NCI-H510A (cell line): ENCODE data around the gene DNAJB8.

Source experiments
- DNase-seq: peaks from one replicate; lab custom pipeline; 2025; lab: John Stamatoyannopoulos, UW

Gene DNAJB8

GRCh38 chr3:128463771-128464170 is 2.9 kb downstream of the DNAJB8 start:
- no peak for DNase-seq

GRCh38 chr3:128463354-128463753 is 3.3 kb downstream of the DNAJB8 start:
- DNase-seq: no peak

DNA sequence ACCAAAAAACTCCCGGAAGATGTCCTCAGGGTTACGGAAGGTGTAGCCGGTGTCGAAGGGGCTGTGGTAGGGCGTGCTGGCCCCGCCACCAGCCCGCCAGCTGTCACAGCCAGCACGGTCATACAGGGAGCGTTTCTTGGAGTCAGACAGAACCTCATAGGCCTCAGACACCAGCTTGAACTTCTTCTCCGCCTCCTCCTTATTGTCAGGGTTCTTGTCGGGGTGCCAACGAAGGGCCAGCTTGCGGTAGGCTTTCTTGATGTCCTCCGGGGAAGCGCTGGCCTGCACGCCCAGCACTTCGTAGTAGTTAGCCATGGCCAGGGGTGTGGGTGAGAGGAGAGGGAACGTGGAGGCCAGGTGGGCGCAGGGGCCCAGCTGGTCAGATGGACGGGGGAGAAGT is 3.8 kb downstream of the DNAJB8 start:
- DNase-seq: no peak

DNA sequence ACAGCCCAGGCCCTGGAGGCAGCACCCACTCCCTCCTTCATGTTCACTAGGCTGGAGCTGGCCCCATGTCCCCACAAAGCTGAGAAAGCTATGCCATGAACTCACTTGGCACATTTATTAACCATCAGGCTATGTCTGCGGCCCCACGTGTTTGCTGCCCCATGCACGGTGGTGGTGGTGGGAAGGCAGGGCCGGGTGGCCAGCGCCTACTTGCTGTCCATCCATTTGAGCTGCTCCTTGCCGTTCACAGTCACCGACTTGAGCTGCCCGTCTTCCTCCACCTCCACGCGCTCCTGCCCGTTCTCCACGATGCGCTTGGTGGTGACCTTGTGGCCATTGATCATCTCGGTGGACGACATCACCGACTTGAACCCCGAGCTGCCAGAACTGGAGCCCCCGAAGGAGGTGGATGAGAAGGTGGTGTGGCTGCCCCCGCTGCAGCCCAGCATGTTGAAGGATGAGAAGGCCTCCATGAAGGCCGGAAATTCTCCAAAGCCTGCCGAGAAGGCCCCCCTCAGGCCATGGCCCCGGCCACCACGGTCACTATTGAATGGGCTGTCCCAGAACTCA is 4.3 kb downstream of the DNAJB8 start:
- no peak for DNase-seq

DNA sequence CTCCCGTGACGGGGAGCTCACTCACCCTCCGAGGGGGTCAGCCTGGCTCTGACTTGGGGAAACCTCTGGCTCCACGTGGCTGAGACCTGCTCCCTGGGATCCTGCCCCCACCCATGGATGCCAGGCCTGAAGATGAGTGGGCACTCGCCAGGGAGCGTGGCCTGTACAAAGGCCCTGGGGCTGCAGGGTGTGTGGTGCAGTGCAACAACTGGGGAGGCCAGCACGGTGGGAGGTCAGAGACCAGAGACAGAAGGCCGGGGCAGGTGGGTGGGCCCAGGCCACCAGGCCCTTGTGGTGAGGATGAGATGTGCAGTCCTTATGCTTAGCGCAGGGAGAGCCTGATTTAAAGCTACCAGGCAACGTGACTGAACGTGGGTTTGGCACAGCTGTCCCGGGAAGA is 5.0 kb downstream of the DNAJB8 start:
- no peak for DNase-seq

- DNase-seq: no peak
Observed at GRCh38 chr3:128459461-128459820, 7.2 kb downstream of the DNAJB8 start.

DNA sequence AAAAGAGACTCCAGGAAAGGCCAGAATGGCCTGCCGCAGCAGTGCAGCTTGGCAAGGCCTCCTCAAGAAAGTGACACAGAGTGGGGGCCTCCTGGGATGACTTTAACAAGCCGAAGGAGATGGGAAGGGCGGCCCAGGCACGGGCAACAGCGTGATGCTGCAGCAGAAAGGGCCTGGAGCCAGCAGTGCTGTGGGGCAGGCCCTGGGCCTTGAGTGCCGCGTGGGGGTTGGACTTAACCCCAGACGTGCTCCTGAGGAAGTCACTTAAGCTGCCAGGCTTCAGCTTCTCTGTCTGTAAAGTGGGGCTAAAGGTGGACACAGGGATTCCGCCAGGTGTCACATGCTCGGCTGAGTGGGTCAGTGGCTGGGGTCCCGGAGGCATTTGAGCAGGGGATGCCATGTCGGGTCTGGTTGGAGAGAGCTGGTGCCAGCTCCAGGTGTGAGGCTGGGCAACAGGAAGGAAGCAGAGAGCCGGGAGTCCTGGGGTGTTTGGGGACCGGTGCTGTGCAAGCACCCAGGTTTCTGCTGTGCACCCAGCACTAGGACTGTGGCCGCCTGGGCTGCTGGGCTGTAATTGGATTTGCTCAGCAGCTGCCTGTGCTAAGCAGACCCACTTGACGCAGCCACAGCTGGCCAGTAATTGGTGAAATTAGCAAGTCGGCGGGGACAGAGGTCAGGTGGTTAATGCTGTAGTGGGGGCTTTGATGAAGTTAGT is 7.8 kb downstream of the DNAJB8 start:
- no peak for DNase-seq

DNA sequence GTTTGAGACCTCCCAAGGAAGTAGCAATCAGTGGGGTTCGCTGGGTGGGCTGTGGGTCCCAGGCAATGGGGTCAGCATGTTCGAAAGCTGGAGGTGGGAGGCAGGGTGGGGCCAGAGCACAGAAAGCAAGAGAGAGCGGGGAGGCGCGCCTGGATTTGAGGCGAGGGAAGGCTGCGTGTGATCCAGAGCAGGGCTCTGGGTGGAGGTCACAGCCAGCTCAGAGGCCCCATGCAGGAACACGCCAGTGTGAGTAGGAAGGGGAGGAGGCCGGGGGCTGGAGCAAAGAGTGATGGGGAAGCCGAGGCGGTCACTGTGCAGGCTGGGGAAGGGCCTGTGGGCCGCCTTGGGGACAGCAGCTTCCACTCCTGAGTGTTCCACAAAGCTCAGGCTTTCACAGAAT is 8.8 kb downstream of the DNAJB8 start:
- DNase-seq: no peak

- DNase-seq: no peak
Observed at GRCh38 chr3:128456776-128457715, 9.6 kb downstream of the DNAJB8 start.

DNA sequence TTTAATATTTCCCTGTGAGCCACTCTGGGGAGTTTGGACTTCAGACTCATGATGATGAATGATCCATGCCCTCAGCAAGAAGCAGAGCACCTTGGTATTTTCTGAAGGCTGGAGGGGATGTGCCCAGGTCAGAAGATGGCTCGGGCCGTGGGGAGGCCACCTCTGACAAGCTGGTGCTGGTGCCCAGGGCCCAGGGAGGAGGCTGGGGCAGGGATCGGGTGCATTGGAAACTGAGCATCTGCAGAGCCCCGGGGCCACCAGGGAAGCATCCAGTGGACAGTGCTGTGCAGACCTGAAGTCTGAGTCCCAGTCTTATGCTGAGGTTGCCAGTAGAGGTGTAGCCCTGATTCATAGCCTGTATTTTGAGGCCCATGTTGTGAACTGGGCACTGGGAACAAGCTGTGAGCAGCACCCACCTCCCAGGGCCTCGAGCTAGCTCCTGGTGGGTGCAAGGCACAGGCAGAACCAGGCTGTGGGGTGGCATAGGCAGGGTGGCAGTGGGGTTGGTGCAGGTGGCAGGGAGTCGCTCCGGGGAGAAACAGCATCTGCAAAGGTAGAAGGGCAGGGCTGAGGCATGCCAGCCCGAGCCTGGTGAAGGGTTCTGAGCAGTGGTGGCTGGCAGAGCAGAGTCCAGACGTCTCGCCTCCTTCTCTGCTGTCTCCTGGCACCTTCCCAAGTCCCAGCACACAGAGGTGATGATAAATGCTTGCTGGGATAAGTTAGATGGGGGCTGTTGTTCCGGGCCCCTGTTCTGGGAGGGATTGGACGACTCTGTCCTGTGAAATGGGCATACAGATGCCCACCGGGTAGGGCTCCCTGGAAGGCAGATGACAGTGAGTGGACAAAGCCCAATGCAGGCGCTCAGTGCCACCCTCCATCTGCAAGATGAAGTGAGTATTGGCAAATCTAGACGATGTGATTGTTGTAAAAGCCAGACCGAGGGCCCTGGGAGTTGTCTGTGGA is 10.6 kb downstream of the DNAJB8 start:
- DNase-seq: no peak

DNA sequence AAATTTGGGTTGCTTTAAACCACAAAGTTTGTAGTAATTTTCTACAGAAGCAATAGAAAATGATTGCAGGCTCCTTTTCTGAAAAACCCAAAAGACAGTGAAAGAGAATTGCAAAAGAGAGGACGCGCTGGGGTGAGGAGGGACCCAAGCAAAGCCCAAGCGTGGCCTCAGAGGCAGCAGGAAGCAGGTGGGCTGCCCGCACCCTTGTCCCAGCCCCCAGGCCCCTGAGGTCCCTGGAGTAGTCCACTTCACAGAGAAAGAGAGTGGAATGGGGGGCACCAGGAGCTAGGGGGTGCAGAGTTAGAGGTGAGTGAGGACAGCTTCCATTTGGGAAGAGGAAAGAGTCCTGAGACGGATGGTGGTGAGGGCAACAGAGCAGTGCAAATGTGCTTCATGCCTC is 11.6 kb downstream of the DNAJB8 start:
- no peak for DNase-seq

- DNase-seq: no peak
Observed at GRCh38 chr3:128454310-128454618, 12.4 kb downstream of the DNAJB8 start.

DNA sequence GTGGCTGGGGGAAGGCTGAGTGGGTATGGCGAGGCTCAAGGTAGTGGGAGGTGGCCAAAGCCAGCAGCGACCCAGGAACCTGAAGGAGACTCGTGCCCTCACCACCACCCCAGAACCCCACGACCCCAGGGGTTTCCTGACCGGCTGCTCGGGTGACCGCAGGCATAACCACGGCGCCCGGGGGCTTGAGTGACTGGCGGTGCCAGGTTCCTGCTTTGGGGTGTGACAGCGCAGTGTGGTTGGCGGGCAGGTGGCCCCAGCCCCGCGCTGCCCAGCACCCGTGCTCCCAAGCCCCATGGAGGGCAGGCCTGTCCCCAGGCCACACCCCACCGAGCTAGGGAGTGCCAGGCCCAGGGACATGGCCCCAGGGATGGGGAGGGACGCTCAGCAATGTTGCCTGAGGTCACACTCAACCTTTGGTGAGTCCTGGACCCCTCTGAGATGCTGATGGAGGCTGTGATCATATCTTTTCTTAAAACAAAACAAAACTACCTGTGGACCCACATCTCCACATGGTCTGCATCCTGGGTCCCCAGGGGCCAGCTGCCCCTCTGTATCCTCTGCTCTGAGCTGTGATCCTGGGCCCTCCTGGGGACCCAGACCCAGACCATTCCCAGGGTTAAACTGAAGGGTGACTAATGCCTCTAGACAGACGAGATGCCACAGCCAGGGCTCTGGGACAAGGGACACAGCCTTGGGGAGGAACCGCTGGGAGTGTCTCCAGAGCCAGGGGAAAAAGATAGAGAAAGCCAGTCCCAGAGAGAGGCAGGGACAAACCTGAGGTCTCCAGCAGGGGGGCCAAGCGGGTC is 13.0 kb downstream of the DNAJB8 start:
- no peak for DNase-seq

GRCh38 chr3:128452678-128453275 is 13.9 kb downstream of the DNAJB8 start:
- no peak for DNase-seq

GRCh38 chr3:128452120-128452519 is 14.6 kb downstream of the DNAJB8 start:
- no peak for DNase-seq

- no peak for DNase-seq
Observed at GRCh38 chr3:128449111-128449638, 17.5 kb downstream of the DNAJB8 start.

DNA sequence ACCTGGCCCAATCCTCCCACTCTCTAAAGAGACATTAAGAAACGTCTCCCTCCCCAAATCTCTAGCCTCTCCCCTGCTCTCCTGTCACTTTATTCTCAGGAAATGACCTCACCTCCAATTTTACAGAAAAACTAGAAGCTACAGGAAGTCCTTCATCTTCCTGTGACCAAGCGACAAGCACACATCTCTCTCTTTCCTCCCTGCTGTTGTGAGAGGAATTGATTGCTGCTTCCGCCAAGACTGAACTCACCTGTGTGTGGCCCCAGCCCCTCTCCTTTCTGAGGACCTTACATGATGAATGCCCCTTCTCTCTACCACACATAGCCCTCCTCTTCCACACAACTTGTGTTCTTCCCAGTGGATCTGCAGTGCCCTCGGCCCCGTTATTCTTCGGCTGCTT is 18.2 kb downstream of the DNAJB8 start:
- no peak for DNase-seq

DNA sequence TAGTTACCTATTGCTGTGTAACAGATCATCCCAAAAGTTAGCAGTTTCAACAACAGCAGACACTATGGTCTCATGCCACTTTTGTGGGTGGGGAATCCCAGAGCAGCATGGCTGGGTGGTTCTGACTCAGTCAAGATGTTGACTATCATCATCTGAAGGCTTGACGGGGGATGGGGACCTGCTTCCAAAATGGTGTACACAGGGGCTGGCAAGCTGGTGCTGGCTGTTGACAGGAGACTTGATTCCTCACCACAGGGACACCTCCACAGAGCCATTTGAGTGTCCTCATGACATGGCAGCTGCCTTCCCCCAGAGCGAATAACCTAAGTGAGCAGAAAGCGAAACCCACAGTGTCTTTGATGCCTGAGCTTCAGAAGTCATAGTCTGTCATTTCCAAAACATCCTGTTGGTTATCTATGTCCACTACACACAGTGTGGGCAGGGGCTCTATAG is 19.1 kb downstream of the DNAJB8 start:
- DNase-seq: no peak

DNA sequence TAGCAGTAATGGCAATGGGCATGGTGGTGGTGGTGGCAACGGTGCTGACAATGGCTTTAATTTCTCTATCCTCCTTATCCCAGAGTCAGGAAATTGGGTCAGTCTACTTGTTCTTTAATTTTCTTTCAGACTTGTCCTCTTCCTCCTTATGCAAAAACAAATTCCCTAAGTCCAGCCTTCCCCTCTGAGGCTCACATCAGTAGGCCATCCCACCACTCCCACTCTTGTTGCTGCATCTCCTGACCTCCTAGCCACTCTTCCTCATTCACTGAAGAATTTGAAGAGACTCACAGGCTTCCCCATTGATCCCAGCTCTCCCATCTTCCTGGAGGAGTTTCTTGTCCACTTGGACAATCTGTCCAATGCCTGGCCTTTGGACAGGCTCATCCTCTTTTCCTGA is 19.9 kb downstream of the DNAJB8 start:
- no peak for DNase-seq

GRCh38 chr3:128445357-128445756 is 21.3 kb downstream of the DNAJB8 start:
- no peak for DNase-seq
